ENCODE data around the gene TTC23. TPM values are rescaled to one million over a fixed set of nuclear protein-coding genes. Genes with fewer than 3 reads are reported as not detected.
A peak's percentile ranks its signal among the peaks of the same experiment; 100 is the strongest.

The TTC23 gene
- total RNA-seq, 2 experiments from 2014 or later, result 0.19 to 0.81 TPM

GRCh38 chr15:99110581-99111320, 138.6 kb downstream of the TTC23 start:
- H3K27me3 Mint-ChIP-seq, result peaks cover 18% of the 10 kb centered on the region
- ChIA-PET CTCF (interaction anchor here (1.2 kb wide), 1 partner anchor 34 kb away, joined by 3 read pairs; no protein-coding TSS in a partner anchor), POLR2A (interaction anchor here (0.6 kb wide), 1 partner anchor 1101 kb away, joined by 4 read pairs; no protein-coding TSS in a partner anchor)
- no peak overlapping the region for H3K4me3 ChIP-seq (ENCODE audit: low read length)
- H3K4me1 Mint-ChIP-seq (ENCODE audit: low read depth), result peaks cover 7% of the 10 kb centered on the region
- ATAC-seq (ENCODE audit: poor library complexity) (no peak), DNase-seq (peak in 1 of 14 experiments; percentile 27)
- no peaks in the 10 kb centered on the region for H3K36me3 Mint-ChIP-seq (ENCODE audit: low read depth)
- no peaks in the 10 kb centered on the region for H3K9me3 Mint-ChIP-seq
- H3K27ac ChIP-seq (ENCODE audit: low read depth in 1 of 2, low read length in 2 of 2), result no peak overlapping the region
- no peak for TF ChIP-seq CTCF (IDR thresholded peaks at IDR 0.05)
- intact Hi-C loops (cut with DNase I, micrococcal nuclease), result no loop called here
- peaks cover 0 to 16% of the 10 kb centered on the region in 2 experiments for H3K27me3 ChIP-seq (ENCODE audit: control insufficient read depth in 1 of 2, insufficient read depth in 2 of 2, low read length in 2 of 2)
- no peak overlapping the region for H3K27ac Mint-ChIP-seq
- H3K9me3 ChIP-seq (ENCODE audit: control insufficient read depth in 1 of 2, insufficient read depth in 1 of 2, low read length in 2 of 2), result no peaks in the 10 kb centered on the region
- H3K36me3 ChIP-seq (ENCODE audit: insufficient read depth, low read length), result no peaks in the 10 kb centered on the region
- peaks cover 9% of the 10 kb centered on the region for H3K4me1 ChIP-seq (ENCODE audit: insufficient read depth, low read length)
- no peak overlapping the region for H3K4me3 Mint-ChIP-seq

GRCh38 chr15:99110093-99110492, 139.3 kb downstream of the TTC23 start:
- CTCF ChIA-PET, result interaction anchor here (1.2 kb wide), 1 partner anchor 33 kb away, joined by 3 read pairs; no protein-coding TSS in a partner anchor
- no peak for DNase-seq
- H3K4me3 Mint-ChIP-seq, result no peak overlapping the region
- ATAC-seq (ENCODE audit: poor library complexity), result no peak
- H3K9me3 ChIP-seq (ENCODE audit: control insufficient read depth in 1 of 2, insufficient read depth in 1 of 2, low read length in 2 of 2), result no peaks in the 10 kb centered on the region
- H3K9me3 Mint-ChIP-seq, result no peaks in the 10 kb centered on the region
- H3K4me1 ChIP-seq (ENCODE audit: insufficient read depth, low read length), result peaks cover 12% of the 10 kb centered on the region
- no peak overlapping the region for H3K4me3 ChIP-seq (ENCODE audit: low read length)
- H3K36me3 ChIP-seq (ENCODE audit: insufficient read depth, low read length), result no peaks in the 10 kb centered on the region
- POLR2A ChIA-PET, result no interaction called here
- H3K4me1 Mint-ChIP-seq (ENCODE audit: low read depth), result peaks cover 7% of the 10 kb centered on the region
- no peak for TF ChIP-seq CTCF (IDR thresholded peaks at IDR 0.05)
- H3K27me3 Mint-ChIP-seq, result peaks cover 18% of the 10 kb centered on the region
- H3K27me3 ChIP-seq (ENCODE audit: control insufficient read depth in 1 of 2, insufficient read depth in 2 of 2, low read length in 2 of 2), result peaks cover 0 to 17% of the 10 kb centered on the region in 2 experiments
- intact Hi-C loops (cut with DNase I, micrococcal nuclease), result no loop called here
- no peaks in the 10 kb centered on the region for H3K36me3 Mint-ChIP-seq (ENCODE audit: low read depth)
- no peak overlapping the region for H3K27ac Mint-ChIP-seq
- no peak overlapping the region for H3K27ac ChIP-seq (ENCODE audit: low read depth in 1 of 2, low read length in 2 of 2)

GRCh38 chr15:99109555-99110021, 139.8 kb downstream of the TTC23 start:
- H3K27me3 ChIP-seq (ENCODE audit: control insufficient read depth in 1 of 2, insufficient read depth in 2 of 2, low read length in 2 of 2), result peaks cover 0 to 22% of the 10 kb centered on the region in 2 experiments
- H3K27ac Mint-ChIP-seq, result no peak overlapping the region
- TF ChIP-seq CTCF (IDR thresholded peaks at IDR 0.05), result no peak
- H3K27me3 Mint-ChIP-seq, result peaks cover 18% of the 10 kb centered on the region
- H3K27ac ChIP-seq (ENCODE audit: low read depth in 1 of 2, low read length in 2 of 2), result no peak overlapping the region
- POLR2A ChIA-PET, result no interaction called here
- H3K4me1 Mint-ChIP-seq (ENCODE audit: low read depth), result peaks cover 7% of the 10 kb centered on the region
- no peak overlapping the region for H3K4me3 ChIP-seq (ENCODE audit: low read length)
- peaks cover 13% of the 10 kb centered on the region for H3K4me1 ChIP-seq (ENCODE audit: insufficient read depth, low read length)
- no peaks in the 10 kb centered on the region for H3K36me3 ChIP-seq (ENCODE audit: insufficient read depth, low read length)
- ATAC-seq (ENCODE audit: poor library complexity), result no peak
- no peaks in the 10 kb centered on the region for H3K9me3 Mint-ChIP-seq
- no peaks in the 10 kb centered on the region for H3K9me3 ChIP-seq (ENCODE audit: control insufficient read depth in 1 of 2, insufficient read depth in 1 of 2, low read length in 2 of 2)
- H3K36me3 Mint-ChIP-seq (ENCODE audit: low read depth), result no peaks in the 10 kb centered on the region
- CTCF ChIA-PET, result interaction anchor here (1.2 kb wide), 1 partner anchor 33 kb away, joined by 3 read pairs; no protein-coding TSS in a partner anchor
- no peak for DNase-seq
- intact Hi-C loops (cut with DNase I, micrococcal nuclease), result no loop called here
- H3K4me3 Mint-ChIP-seq, result no peak overlapping the region
